Neutrophil (primary cell): Measurements from ENCODE around the gene TNS3.

ENCODE experiments used
- H3K27ac ChIP-seq: fragments of 200-600 bp; sonication (generic); 2 replicates; pipeline ENCODE4 v1.5.1; 2016; ENCODE audit warnings: mild to moderate bottlenecking, moderate library complexity
- H3K27me3 ChIP-seq: fragments of 200-600 bp; sonication (generic); 2 replicates; pipeline ENCODE4 v1.6.0; 2016; ENCODE audit warnings: mild to moderate bottlenecking
- H3K36me3 ChIP-seq: fragments of 200-600 bp; sonication (generic); 2 replicates; pipeline ENCODE4 v1.5.1; 2017
- H3K4me1 ChIP-seq, 2 experiments: fragments of 200-600 bp in 1 of 2; sonication (generic) in 1 of 2; 1 replicate in 1 of 2; 2 replicates in 1 of 2; pipeline versions ENCODE4 v1.5.1 to v1.6.1; 2013 to 2016; ENCODE audit warnings: low read depth in 1 of 2, low read length in 1 of 2, mild to moderate bottlenecking in 1 of 2, moderate library complexity in 1 of 2; ENCODE audit not compliant: control insufficient read depth in 1 of 2, insufficient read depth in 1 of 2
- H3K4me3 ChIP-seq, 2 experiments: fragments of 200-600 bp in 1 of 2; sonication (generic) in 1 of 2; 1 replicate in 1 of 2; 2 replicates in 1 of 2; pipeline ENCODE4 v1.5.1; 2013 to 2016; ENCODE audit warnings: low read depth in 1 of 2, low read length in 1 of 2, mild to moderate bottlenecking in 1 of 2, moderate library complexity in 1 of 2
- H3K9me3 ChIP-seq: fragments of 200-600 bp; sonication (generic); 2 replicates; pipeline ENCODE4 v1.5.1; 2016
- TF ChIP-seq, protein P1 (sequence below): fragments of 200-600 bp; sonication (generic); IDR thresholded peaks from 2 replicates; pipeline ENCODE4 v1.5.1; 2016; ENCODE audit warnings: antibody characterized with exemption

Gene TNS3

DNA sequence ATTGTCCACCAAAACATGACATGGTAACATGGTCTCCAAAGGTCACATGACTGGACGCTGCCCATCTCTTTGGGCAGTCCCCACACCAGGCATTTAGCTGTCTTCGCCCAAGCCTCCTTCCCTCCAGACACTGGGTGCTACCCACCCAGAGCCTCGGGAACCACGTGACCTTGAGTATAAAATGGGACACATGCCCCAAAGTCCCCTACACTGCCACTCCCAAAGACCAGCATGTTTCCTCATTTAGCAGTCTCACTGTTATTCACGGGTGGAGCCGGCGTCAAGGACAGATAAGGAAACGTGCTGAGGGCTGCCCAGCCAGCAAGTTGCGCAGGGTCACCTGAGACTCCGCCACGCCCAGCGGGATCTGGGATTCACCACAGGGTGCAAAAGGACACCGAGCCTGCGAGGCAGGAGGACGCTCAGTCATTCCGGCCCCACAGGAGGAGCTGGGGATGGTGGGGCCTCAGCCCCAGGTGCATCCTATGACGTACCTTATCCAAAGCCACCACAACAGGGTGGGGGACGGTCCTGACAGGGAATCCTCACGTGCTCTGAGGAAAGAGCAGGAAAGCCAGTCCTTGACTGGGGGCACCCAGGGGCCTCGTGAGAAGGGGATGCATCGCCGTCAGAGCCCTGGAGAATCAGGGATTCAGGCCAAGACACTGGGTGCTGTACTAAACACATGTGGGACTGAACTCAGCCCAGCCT lies 226.9 kb downstream of the TNS3 start:
- TF ChIP-seq, protein P1, sequence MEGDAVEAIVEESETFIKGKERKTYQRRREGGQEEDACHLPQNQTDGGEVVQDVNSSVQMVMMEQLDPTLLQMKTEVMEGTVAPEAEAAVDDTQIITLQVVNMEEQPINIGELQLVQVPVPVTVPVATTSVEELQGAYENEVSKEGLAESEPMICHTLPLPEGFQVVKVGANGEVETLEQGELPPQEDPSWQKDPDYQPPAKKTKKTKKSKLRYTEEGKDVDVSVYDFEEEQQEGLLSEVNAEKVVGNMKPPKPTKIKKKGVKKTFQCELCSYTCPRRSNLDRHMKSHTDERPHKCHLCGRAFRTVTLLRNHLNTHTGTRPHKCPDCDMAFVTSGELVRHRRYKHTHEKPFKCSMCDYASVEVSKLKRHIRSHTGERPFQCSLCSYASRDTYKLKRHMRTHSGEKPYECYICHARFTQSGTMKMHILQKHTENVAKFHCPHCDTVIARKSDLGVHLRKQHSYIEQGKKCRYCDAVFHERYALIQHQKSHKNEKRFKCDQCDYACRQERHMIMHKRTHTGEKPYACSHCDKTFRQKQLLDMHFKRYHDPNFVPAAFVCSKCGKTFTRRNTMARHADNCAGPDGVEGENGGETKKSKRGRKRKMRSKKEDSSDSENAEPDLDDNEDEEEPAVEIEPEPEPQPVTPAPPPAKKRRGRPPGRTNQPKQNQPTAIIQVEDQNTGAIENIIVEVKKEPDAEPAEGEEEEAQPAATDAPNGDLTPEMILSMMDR: no peak
- Histone ChIP-seq H3K4me3 (no peak overlapping the region), H3K27ac (no peak overlapping the region), H3K27me3 (no peaks in the 10 kb centered on the region), H3K9me3 (no peaks in the 10 kb centered on the region), H3K4me1 (no peaks in the 10 kb centered on the region), H3K36me3 (no peaks in the 10 kb centered on the region)

DNA sequence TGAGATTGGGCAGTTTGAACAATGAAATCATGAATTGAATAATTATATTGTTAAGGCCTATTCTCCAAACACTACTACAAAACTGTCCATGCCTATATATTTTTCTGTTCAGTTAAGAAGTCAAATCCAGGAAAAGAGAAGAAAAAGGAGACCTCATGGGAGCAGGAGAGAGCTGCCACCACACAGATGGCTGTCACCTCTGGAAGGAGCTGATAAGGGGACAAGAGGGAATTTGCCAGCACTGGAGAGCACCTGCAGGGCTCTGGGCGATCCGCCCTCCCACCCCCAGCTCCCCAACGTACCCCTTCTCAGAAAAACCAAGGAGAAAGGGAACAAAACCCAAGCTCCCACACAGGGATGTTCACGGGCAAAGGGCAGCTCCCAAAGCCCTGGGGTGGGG lies 227.8 kb downstream of the TNS3 start:
- Histone ChIP-seq H3K27ac (no peak overlapping the region), H3K4me1 (no peaks in the 10 kb centered on the region), H3K36me3 (no peaks in the 10 kb centered on the region), H3K4me3 (no peak overlapping the region), H3K27me3 (no peaks in the 10 kb centered on the region), H3K9me3 (no peaks in the 10 kb centered on the region)
- TF ChIP-seq, protein P1: no peak

DNA sequence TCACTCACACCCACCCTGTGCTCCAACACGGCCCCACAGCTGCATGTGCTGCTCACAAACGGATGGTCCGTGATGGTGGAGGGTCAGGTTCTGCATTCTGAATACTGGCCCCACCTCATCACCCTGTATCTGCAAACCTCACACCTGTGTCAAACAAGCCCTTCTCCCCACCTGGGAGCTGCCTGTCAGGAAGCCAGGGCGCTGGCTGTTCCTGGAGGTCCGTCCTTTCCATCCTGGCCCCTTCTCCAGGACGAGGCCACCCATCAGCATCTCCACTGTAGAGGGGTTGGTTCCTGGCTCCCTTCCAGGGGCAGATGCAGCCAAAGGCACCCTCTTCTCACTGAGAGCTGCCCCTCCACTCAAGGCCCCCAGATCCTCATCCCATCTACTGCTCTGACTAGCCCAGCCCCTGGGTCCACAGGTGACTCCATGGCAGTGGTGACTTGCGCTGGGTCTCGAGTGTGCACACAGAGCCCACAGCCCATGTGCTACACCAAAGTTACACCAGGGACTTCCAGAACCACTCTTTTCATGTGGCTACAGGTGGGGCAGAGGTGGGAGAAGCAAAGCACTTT lies 229.4 kb downstream of the TNS3 start:
- Histone ChIP-seq H3K4me3 (no peak overlapping the region), H3K27ac (no peak overlapping the region), H3K9me3 (no peaks in the 10 kb centered on the region), H3K36me3 (no peaks in the 10 kb centered on the region), H3K4me1 (no peaks in the 10 kb centered on the region), H3K27me3 (no peaks in the 10 kb centered on the region)
- TF ChIP-seq, protein P1: no peak

GRCh38 chr7:47351233-47352154 lies 230.4 kb downstream of the TNS3 start:
- H3K4me3 ChIP-seq: no peak overlapping the region
- no peaks in the 10 kb centered on the region for H3K9me3 ChIP-seq
- H3K4me1 ChIP-seq: no peaks in the 10 kb centered on the region
- H3K27ac ChIP-seq: no peak overlapping the region
- no peaks in the 10 kb centered on the region for H3K27me3 ChIP-seq
- TF ChIP-seq, protein P1: no peak
- H3K36me3 ChIP-seq: no peaks in the 10 kb centered on the region

- TF ChIP-seq, protein P1: no peak
- Histone ChIP-seq H3K4me3 (no peak overlapping the region), H3K27ac (no peak overlapping the region), H3K9me3 (no peaks in the 10 kb centered on the region), H3K27me3 (no peaks in the 10 kb centered on the region), H3K36me3 (no peaks in the 10 kb centered on the region), H3K4me1 (no peaks in the 10 kb centered on the region)
These were observed 231.5 kb downstream of the TNS3 start for GRCh38 chr7:47350425-47350824.
